ENCODE results near the gene CEND1.
A peak's percentile ranks its signal among the peaks of the same experiment; 100 is the strongest.

Gene CEND1

DNA sequence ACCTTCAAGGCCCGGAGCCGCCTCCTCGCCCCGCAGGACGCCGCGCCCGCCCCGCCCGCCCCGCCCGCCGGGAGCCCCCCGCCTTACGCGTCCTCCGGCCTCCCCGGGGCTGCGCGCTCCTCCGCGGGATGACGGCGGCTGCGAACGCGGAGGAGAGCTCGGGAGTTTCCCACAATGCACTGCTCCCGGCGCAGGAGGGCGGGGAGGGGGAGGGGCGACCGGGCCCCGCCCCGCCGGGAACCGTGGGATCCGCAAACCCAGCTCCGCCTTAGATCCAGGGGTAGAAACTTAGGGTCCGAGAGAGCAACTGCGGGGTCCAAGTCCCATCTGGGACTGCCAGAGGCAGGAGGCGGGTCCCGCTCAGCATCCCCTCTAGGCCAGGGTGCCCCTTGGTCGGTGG, at the start of gene CEND1:
Gene CEND1 (minus strand): TSS at position 148 of the 400 bp plus-strand sequence. CDS start 1,514 bp downstream, outside the sequence.
- Mint-ChIP-seq H3K27ac (no peak within 1 kb of the TSS), H3K9me3 (no peaks in the 10 kb centered on the region), H3K36me3 (ENCODE audit: low read depth) (peaks cover 9% of the 10 kb centered on the region), H3K27me3 (no peaks in the 10 kb centered on the region), H3K4me3 (peak within 1 kb of the TSS; percentile 20), H3K4me1 (ENCODE audit: low read depth) (no peaks in the 10 kb centered on the region)

DNA sequence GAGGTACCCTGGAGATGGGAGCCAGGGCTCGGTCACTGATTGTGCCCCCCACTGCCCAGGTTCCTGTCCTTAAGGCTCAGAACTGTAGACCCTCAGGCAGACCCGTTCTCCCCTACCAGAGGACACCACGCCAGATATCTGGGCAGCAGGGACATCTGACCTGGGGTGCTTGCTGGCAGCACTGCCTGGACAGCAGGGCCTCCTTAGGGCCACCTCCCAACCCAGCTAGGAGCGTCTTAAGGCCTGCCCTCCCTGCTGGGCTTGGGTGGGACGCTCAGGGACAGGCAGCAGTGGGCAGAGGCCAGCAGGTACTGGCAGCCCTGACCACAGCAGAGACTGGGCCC, 49.4 kb upstream of the CEND1 start:
- Mint-ChIP-seq H3K9me3 (no peaks in the 10 kb centered on the region), H3K4me1 (ENCODE audit: low read depth) (peaks cover 37% of the 10 kb centered on the region), H3K4me3 (no peak overlapping the region)

DNA sequence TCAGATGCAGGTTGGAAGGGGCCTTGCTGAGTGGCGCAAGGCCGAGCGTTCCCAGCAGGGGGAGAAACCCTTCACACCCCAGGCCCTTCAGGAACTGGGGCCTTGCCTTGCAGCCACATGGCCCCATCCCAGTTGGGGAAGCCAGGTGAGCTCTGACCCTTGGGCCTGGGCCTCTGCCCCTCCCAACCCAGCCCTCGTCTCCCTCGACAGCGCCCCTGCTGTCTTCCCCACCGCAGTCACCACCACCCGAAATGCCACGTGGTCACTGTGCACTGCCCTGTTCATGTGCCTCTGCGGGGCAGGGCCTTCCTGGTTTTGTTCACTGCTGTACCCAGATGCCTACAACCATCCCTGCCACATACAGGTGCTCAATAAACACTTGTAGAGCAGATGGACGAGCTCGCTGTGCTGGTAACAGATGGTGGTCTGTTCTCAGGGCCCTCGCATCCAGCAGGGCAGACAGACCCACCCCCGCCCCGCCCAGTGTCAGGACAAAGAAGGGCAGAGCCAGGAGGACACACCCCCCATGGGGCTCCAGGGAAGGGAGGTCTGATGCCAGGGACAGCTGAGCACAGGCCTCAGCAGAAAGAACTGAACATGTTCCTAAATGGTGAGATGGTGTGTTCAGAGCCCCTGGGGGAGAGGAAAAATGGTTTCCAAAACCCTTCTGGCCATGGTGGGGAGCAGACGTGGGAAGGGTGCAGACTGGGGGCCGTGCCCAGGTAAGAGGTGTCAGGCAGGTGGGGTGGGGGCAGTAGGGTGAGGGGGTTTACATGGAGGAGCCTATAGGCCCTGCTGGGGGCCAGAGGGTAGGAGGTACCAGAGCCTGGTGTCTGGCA, 48.8 kb upstream of the CEND1 start:
- H3K27ac Mint-ChIP-seq, result no peak overlapping the region
- no peaks in the 10 kb centered on the region for H3K27me3 Mint-ChIP-seq
- peaks cover 37% of the 10 kb centered on the region for H3K4me1 Mint-ChIP-seq (ENCODE audit: low read depth)
- H3K4me3 Mint-ChIP-seq, result no peak overlapping the region
- H3K9me3 Mint-ChIP-seq, result no peaks in the 10 kb centered on the region
- peaks cover 14% of the 10 kb centered on the region for H3K36me3 Mint-ChIP-seq (ENCODE audit: low read depth)

More for the DNA sequence above, 49.4 kb upstream of the CEND1 start:
- Mint-ChIP-seq H3K36me3 (ENCODE audit: low read depth) (peaks cover 14% of the 10 kb centered on the region), H3K27me3 (no peaks in the 10 kb centered on the region), H3K27ac (no peak overlapping the region)

DNA sequence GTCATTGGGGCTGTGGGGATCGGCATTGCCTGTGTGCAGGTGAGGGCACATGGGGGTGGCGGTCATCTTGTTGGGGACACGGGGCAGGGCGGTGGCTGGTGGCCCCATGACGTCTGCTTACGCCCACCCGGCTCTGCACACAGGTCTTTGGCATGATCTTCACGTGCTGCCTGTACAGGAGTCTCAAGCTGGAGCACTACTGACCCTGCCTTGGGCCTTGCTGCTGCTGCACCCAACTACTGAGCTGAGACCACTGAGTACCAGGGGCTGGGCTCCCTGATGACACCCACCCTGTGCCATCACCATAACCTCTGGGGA, 48.1 kb upstream of the CEND1 start:
- Mint-ChIP-seq H3K36me3 (ENCODE audit: low read depth) (peaks cover 14% of the 10 kb centered on the region), H3K9me3 (no peaks in the 10 kb centered on the region), H3K4me3 (no peak overlapping the region), H3K27me3 (no peaks in the 10 kb centered on the region), H3K27ac (no peak overlapping the region), H3K4me1 (ENCODE audit: low read depth) (peaks cover 36% of the 10 kb centered on the region)

DNA sequence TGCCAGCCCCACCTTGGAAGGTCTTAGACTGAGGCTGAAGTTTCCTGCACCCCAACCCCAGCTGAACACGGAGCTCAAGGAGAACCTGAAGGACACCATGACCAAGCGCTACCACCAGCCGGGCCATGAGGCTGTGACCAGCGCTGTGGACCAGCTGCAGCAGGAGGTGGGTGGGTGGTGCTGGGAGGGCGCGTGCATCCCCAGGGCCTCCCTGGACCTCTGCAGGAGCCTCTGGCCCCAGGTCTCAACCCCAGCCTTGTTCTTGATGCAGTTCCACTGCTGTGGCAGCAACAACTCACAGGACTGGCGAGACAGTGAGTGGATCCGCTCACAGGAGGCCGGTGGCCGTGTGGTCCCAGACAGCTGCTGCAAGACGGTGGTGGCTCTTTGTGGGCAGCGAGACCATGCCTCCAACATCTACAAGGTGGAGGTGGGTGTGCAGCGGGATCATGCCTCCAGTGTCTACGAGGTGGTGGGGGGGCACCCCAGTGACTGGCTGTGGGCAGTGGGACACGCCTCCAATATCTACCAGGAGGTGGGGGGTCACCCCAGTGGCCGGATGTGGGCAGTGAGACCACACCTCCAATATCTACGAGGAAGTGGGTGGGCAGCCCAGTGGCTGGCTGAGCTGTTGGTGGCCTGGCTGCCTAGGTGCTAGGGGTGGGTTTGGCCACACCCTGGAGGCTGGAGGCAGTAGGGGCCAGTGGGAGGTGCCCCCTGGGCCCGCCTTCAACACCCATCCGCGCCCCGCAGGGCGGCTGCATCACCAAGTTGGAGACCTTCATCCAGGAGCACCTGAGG, 47.5 kb upstream of the CEND1 start:
- H3K4me1 Mint-ChIP-seq (ENCODE audit: low read depth), result peaks cover 36% of the 10 kb centered on the region
- no peaks in the 10 kb centered on the region for H3K27me3 Mint-ChIP-seq
- no peak overlapping the region for H3K27ac Mint-ChIP-seq
- H3K9me3 Mint-ChIP-seq, result no peaks in the 10 kb centered on the region
- peaks cover 14% of the 10 kb centered on the region for H3K36me3 Mint-ChIP-seq (ENCODE audit: low read depth)
- H3K4me3 Mint-ChIP-seq, result no peak overlapping the region

DNA sequence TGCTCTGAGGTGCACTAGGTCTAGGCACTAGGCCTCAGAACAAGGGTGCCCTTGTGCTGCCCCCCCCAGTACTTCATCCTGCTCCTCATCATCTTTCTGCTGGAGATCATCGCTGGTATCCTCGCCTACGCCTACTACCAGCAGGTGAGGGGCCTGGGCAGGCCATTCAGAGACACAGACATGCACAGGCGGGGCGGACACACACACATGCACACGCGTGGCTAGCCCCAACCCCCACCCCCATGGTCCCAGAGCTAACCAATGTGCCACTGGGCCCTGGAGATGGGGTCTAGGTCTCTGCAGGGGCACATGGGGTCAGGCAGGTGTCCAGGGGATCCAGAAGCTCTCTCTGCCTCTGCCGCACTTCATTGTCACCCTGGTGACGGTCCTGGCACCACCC, 46.8 kb upstream of the CEND1 start:
- Mint-ChIP-seq H3K9me3 (no peaks in the 10 kb centered on the region), H3K4me3 (no peak overlapping the region), H3K36me3 (ENCODE audit: low read depth) (peaks cover 14% of the 10 kb centered on the region), H3K27ac (no peak overlapping the region), H3K4me1 (ENCODE audit: low read depth) (peaks cover 36% of the 10 kb centered on the region), H3K27me3 (peaks cover 3% of the 10 kb centered on the region)

DNA sequence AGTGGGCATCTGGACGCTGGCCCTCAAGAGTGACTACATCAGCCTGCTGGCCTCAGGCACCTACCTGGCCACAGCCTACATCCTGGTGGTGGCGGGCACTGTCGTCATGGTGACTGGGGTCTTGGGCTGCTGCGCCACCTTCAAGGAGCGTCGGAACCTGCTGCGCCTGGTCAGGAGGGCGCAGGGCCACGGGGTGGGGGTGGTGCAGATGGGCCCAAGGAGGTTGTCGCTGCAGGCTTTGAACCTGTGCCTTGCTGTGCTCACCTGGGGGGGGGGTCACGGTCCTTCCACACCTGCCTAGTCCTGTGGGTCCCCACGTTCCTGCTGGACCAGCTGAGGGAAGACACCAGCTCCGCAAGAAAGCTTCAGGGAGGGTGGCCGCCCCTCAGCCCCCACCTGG, 46.4 kb upstream of the CEND1 start:
- Mint-ChIP-seq H3K36me3 (ENCODE audit: low read depth) (peaks cover 14% of the 10 kb centered on the region), H3K4me3 (no peak overlapping the region), H3K4me1 (ENCODE audit: low read depth) (peaks cover 35% of the 10 kb centered on the region), H3K27me3 (peaks cover 6% of the 10 kb centered on the region), H3K9me3 (no peaks in the 10 kb centered on the region), H3K27ac (no peak overlapping the region)

DNA sequence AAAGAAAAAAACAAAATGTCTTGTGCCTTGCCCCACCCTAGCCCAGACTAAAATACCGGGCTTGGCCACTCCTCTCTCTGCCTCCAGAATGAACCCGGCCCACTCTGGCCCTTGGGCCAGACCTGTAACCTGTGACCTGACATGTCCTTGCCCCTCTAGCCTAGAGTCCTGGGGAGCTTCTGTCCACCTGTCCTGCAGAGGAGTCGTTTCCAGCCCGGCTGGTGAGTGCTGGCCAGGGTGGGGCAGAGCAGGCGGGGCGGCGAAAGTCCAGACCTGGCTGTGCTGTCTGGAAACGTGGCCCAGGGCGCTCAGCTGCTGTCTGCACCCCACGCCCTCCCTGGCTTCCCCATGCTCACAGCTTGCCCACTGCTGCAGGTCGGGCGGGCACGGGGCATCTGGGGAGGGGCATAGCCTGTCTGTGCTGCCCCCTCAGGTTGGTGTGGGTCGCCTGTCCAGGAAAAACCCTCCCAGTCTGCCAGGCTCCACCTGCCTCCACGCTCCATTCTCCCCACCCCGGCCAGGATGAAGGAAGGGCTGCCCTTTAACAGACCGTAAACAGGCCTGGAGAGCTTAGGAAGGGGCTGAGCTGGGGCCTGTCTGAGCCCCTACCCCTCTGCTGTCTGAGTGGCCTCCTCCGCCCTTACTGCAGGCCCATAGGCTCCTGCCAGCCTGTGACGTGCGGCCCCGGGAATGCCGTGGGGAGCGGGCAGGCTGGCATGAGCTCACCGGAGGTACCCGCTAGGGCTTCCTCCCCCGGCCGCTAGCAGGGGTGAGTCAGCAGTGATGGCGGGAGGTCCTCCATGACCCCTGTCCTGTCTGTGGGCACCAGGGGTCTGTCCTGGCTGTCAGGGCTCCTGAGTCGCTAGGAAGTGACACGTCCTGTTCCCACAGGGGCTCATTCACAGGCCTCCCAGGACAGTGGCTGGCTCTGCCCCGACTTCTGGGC, 44.8 kb upstream of the CEND1 start:
- Mint-ChIP-seq H3K4me1 (ENCODE audit: low read depth) (peaks cover 26% of the 10 kb centered on the region), H3K4me3 (peak overlapping the region; percentile 73), H3K27me3 (peaks cover 9% of the 10 kb centered on the region), H3K27ac (peak overlapping the region; percentile 36), H3K9me3 (no peaks in the 10 kb centered on the region), H3K36me3 (ENCODE audit: low read depth) (peaks cover 3% of the 10 kb centered on the region)

DNA sequence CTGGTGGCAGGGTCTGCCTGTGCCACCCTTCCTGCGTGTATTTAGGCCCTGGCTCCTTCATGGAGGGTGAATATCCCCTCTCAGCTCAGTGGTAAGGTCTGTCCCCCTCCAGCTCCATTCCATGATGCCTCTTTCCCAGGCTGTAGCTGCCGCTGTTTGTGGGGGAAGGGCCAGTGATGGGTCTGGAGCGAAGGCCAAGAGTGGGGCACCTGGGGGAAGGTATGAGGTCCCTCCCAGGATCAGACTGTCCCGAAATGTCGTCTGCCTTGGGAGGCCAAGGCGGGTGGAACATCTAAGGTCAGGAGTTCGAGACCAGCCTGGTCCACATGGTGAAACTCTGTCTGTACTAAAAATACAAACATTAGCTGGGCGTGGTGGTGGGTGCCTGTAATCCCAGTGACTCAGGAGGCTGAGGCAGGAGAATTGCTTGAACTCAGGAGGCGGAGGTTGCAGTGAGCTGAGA, 44.0 kb upstream of the CEND1 start:
- H3K27me3 Mint-ChIP-seq, result peaks cover 17% of the 10 kb centered on the region
- peaks cover 34% of the 10 kb centered on the region for H3K4me1 Mint-ChIP-seq (ENCODE audit: low read depth)

DNA sequence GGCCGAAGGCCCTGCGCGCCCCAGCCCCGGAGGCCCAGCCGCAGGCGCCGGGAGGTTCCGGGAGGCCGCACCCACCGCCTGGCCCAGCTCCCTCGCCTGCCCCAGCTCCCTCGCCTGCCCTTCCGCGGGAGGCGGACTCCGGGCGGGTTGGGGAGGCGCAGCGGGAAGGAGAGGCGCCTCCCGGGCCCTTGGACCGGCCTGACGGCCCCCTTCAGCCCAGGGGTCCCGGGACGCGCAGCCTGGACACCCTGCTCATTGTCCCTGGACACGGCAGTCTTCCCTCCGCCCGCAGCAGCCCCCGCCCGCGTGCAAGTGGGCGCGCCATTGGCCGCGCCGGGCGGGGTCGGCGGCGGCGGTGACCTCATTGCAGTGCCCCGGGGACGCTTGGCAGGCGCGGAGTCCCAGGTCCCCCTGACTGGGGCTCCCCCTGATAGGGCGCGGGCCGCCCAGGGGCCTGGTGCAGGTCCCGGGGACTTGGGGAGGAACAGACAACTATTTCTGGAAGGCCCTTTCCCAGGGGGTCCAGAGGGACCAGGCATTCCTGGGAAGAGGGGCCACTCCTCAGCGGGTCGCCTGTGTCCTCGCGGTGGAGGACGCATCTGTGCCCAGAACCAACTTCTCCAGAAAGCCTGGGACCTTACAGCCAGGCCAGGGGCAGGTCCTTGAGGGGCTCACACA, 43.4 kb upstream of the CEND1 start:
- no peaks in the 10 kb centered on the region for H3K9me3 Mint-ChIP-seq
- no peak overlapping the region for H3K27ac Mint-ChIP-seq
- no peaks in the 10 kb centered on the region for H3K36me3 Mint-ChIP-seq (ENCODE audit: low read depth)
- peaks cover 36% of the 10 kb centered on the region for H3K4me1 Mint-ChIP-seq (ENCODE audit: low read depth)
- peak overlapping the region; percentile 73 for H3K4me3 Mint-ChIP-seq
- peaks cover 23% of the 10 kb centered on the region for H3K27me3 Mint-ChIP-seq

More for the DNA sequence above, 44.0 kb upstream of the CEND1 start:
- Mint-ChIP-seq H3K36me3 (ENCODE audit: low read depth) (no peaks in the 10 kb centered on the region), H3K27ac (no peak overlapping the region), H3K4me3 (peak overlapping the region; percentile 73), H3K9me3 (no peaks in the 10 kb centered on the region)

DNA sequence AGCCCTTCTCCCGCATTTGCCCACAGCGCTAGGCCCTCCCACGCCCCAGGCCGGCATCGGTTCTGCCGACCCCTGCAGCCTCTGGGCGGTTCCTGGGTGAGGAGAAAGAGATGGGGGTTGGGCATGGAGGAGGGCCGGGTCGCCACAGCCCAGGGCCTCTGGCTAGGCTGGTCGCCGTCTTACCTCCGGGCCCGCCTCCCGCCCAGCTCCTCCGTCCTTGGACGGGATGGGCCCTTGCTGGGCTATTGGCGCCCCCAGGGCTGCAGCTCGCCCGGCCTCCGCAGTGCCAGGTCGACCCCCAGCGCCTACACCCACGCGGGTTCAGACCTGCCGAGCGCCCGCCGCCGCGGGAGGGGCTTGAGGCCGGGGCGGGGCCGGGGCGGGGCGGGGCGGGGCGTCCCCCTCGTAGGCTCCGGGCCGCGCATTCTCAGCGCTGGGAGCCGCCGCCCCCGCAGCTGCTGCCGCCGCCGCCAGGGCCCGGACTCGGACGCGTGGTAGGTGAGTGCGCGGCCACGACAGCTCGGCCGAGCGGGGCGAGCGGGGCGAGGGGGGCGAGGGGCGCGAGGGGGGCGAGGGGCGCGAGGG, 42.7 kb upstream of the CEND1 start, which contains the start of gene CD151:
Gene CD151 (plus strand): TSS at position 424 of the 585 bp plus-strand sequence. CDS start 3,118 bp downstream, outside the sequence.
- no peak within 1 kb of the TSS for H3K27ac Mint-ChIP-seq

DNA sequence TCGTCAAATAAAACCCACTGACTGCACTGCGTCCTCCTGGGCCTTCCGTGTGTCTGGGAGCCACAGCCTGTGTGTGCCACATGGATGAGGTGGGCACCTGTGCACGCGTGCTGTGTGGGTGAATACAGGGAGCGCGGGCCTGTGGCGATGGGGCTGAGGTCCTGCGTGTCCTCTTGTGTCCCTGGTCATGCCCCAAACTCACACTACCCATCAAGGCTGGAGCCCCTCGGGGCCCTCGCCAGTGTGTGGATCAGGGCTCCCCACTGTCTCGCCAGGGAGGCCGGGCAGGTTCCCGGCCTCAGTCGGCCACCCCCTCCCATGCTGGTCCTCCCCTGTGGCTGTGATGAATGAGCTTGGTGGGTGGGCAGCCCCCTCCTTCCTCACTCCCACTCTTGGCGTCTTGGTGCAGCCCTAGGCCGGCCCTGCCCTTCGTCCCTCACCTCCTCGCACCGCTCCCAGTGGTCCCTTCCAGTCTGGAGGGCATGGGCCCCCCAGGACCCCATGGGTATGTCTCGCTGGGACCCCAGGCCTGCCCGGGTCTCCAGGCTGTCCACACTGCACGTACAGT, 42.2 kb upstream of the CEND1 start:
- Mint-ChIP-seq H3K4me1 (ENCODE audit: low read depth) (peaks cover 45% of the 10 kb centered on the region), H3K9me3 (no peaks in the 10 kb centered on the region), H3K27ac (no peak overlapping the region), H3K4me3 (peak overlapping the region; percentile 45), H3K36me3 (ENCODE audit: low read depth) (no peaks in the 10 kb centered on the region), H3K27me3 (peaks cover 31% of the 10 kb centered on the region)

More for the DNA sequence above, 42.7 kb upstream of the CEND1 start, which contains the start of gene CD151:
- H3K27me3 Mint-ChIP-seq, result peaks cover 29% of the 10 kb centered on the region
- H3K4me1 Mint-ChIP-seq (ENCODE audit: low read depth), result peaks cover 43% of the 10 kb centered on the region
- H3K4me3 Mint-ChIP-seq, result peak within 1 kb of the TSS; percentile 73
- no peaks in the 10 kb centered on the region for H3K9me3 Mint-ChIP-seq
- H3K36me3 Mint-ChIP-seq (ENCODE audit: low read depth), result no peaks in the 10 kb centered on the region

DNA sequence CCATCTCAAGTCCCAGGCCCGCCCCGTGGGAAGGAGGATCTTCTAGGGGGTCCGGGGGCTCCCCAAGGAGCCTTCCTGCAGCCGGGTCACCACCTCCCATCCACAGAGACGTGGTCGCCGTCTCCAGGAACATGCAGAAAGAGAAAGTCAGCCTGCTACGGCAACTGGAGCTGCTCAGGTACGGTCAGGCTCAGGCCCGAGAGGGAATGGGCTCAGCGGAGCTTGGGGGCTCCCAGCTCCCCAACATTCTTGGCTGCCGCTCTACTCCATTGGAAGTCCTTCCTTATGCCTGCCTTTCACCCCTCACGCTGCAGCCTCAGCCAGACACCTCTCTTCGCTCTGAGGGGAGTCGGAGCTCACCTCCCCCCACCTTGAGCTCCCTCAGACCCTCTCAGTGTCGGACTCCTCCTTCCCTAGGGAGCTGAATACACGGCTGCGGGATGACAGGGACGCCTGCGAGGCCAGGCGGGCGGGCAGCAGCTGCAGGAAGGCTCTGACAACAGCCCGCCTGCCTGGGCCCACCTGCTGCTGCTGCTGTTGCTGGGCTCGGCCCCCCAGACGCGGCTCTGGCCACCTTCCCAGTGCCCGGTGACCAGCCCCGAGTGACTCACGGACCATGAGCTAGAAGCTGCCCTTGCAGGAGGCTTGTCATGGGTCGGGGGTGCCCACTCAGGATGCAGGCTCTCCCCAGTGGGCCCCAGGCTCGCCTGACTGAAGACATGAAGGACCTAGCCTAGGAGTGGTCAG, 41.4 kb upstream of the CEND1 start:
- Mint-ChIP-seq H3K4me1 (ENCODE audit: low read depth) (peaks cover 50% of the 10 kb centered on the region), H3K4me3 (peak overlapping the region; percentile 45), H3K27ac (no peak overlapping the region), H3K36me3 (ENCODE audit: low read depth) (no peaks in the 10 kb centered on the region), H3K27me3 (peaks cover 31% of the 10 kb centered on the region), H3K9me3 (no peaks in the 10 kb centered on the region)
